ENCODE results near the gene FAM227B.

GRCh38 chr15:49652922-49653321 lies 32.3 kb upstream of the FAM227B start:
- TF ChIP-seq POLR2A (IDR thresholded peaks at IDR 0.05) (no peak), CTCF (IDR thresholded peaks at IDR 0.05) (no peak), POLR2AphosphoS5 (IDR thresholded peaks at IDR 0.05) (no peak)
